PFSK-1 (cell line): Measurements from ENCODE around the gene DCUN1D3.

ENCODE experiments used
- POLR2AphosphoS5 ChIP-seq: IDR thresholded peaks from 2 replicates; pipeline ENCODE4 v1.6.1; 2012; ENCODE audit warnings: low read depth, mild to moderate bottlenecking, control low read depth, low read length, moderate library complexity
- SIN3A ChIP-seq: IDR thresholded peaks from 2 replicates; pipeline ENCODE4 v1.6.1; 2012; ENCODE audit warnings: mild to moderate bottlenecking, low read length, moderate library complexity, borderline replicate concordance; ENCODE audit not compliant: insufficient read depth
- TAF1 ChIP-seq: IDR thresholded peaks from 2 replicates; pipeline ENCODE4 v1.6.1; 2012; ENCODE audit warnings: low read length, control low read depth, borderline replicate concordance; ENCODE audit not compliant: insufficient read depth
- TF ChIP-seq, protein P1 (sequence below), 2 experiments: IDR thresholded peaks; 2 replicates each; pipeline versions ENCODE4 v1.6.1 to v1.8.0; 2011 to 2012; ENCODE audit warnings: low read depth in 2 of 2, low read length in 2 of 2, control low read depth in 1 of 2, inconsistent platforms in 1 of 2, mild to moderate bottlenecking in 1 of 2, moderate library complexity in 1 of 2; ENCODE audit not compliant: insufficient read depth in 1 of 2

GRCh38 chr16:20904507-20905081 lies 4.4 kb upstream of the DCUN1D3 start:
- TF ChIP-seq POLR2AphosphoS5 (no peak), TAF1 (no peak), SIN3A (no peak)
- TF ChIP-seq, protein P1, sequence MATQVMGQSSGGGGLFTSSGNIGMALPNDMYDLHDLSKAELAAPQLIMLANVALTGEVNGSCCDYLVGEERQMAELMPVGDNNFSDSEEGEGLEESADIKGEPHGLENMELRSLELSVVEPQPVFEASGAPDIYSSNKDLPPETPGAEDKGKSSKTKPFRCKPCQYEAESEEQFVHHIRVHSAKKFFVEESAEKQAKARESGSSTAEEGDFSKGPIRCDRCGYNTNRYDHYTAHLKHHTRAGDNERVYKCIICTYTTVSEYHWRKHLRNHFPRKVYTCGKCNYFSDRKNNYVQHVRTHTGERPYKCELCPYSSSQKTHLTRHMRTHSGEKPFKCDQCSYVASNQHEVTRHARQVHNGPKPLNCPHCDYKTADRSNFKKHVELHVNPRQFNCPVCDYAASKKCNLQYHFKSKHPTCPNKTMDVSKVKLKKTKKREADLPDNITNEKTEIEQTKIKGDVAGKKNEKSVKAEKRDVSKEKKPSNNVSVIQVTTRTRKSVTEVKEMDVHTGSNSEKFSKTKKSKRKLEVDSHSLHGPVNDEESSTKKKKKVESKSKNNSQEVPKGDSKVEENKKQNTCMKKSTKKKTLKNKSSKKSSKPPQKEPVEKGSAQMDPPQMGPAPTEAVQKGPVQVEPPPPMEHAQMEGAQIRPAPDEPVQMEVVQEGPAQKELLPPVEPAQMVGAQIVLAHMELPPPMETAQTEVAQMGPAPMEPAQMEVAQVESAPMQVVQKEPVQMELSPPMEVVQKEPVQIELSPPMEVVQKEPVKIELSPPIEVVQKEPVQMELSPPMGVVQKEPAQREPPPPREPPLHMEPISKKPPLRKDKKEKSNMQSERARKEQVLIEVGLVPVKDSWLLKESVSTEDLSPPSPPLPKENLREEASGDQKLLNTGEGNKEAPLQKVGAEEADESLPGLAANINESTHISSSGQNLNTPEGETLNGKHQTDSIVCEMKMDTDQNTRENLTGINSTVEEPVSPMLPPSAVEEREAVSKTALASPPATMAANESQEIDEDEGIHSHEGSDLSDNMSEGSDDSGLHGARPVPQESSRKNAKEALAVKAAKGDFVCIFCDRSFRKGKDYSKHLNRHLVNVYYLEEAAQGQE (IDR thresholded peaks at IDR 0.05; ENCODE audit: insufficient read depth in 1 of 2, low read depth in 2 of 2, low read length in 2 of 2), result no peak
